NCI-H1930 (cell line): ENCODE data around the gene CYTH3.

Experiments
- DNase-seq, 2 experiments: peaks; one replicate each; lab custom pipeline; 2025; lab: John Stamatoyannopoulos, UW

The CYTH3 gene

DNA sequence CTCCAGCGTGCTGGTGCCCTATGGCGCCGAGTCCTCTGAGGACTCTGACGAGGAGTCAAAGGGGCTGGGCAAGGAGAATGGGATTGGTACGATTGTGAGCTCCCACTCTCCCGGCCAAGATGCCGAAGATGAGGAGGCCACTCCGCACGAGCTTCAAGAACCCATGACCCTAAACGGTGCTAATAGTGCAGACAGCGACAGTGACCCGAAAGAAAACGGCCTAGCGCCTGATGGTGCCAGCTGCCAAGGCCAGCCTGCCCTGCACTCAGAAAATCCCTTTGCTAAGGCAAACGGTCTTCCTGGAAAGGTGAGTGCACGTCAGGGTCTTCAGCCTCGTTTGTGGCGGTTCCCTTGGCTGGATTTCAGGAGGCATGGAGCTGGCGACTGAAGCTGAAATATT, 122.4 kb downstream of the CYTH3 start:
- DNase-seq: no peak

DNA sequence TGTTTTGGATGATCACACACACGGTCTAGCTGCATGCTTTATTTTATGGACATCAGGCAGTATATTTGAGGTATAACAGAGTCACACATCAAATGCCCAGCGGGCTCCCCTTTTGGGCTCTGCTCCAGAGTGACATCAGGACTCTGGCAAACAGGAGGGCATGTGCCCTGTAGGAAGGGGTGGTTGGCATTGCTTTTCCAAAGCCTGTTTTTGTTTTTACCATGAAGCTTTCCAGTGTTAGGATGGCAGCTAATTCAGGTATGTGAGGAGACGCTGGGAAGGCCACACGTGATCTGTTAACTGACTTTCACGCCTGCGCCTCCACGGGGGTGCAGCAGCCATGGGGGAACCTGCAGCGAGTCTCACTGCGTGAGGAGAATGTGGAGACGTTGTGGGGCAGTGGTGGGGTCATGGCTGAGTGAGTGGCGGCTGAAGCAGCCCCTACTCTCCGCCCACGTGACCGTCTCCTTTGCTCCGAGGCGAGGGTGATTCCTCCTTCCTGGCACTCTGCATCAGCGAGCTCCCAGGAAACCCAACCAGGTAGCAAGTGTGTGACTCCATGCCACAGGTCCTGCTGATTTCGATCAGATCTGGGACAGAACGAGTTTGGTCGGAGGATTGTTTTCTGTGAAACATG, 123.6 kb downstream of the CYTH3 start:
- no peak for DNase-seq

DNA sequence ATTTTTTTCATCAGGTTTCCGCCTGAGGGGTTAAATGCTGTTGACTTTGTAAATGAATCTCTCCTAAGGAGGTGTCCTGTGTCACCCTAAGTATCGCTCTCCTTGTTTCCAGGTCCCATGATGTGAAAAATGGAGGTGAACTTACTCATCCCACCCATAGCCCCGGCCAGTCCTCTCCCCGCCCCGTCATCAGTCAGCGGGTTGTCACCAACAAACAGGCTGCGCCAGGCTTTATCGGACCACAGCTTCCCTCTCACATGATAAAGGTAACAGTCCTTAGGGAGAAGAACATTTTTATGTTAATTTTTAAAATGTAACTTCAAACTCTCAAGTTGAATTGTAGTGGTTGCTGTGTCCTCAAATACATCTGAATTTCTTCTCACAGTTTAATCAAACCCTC, 124.8 kb downstream of the CYTH3 start:
- no peak for DNase-seq

DNA sequence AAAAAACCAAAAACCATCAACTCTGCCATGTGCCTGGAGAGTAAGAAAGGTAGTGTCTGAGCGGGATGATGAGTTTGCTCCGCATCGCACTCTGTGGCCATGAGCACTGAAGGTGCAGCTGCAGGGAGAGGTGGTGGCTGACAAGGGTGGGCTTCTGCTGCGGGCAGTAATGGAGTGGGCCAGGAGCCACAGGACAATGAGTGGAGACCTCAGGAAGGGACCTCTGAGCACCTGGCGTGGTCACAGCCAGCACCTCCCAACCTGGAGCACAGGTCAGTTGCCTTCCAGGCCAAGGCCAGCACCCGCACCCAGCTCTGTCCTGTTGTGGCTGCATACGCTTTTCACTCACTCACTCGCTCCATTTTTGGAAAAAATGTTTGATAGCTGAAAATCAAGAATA, 125.8 kb downstream of the CYTH3 start:
- DNase-seq: no peak

DNA sequence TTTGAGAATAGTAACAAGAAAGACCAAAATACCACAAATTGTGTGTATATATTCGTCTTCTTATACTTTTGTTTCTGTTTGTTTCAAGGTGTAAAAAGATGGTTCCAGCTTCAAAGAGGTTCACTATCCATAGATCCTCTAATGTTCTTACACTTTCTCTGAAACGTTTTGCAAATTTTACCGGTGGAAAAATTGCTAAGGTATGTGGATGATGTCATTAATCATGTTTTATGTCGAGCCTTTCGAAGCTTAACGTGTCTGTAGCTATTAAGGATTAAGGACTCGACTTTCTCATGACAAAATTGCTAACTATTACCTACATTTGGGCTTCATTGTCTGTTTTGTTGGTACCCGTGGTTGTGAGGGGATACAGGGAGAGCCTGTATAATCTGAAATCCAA, 128.4 kb downstream of the CYTH3 start:
- no peak for DNase-seq

DNA sequence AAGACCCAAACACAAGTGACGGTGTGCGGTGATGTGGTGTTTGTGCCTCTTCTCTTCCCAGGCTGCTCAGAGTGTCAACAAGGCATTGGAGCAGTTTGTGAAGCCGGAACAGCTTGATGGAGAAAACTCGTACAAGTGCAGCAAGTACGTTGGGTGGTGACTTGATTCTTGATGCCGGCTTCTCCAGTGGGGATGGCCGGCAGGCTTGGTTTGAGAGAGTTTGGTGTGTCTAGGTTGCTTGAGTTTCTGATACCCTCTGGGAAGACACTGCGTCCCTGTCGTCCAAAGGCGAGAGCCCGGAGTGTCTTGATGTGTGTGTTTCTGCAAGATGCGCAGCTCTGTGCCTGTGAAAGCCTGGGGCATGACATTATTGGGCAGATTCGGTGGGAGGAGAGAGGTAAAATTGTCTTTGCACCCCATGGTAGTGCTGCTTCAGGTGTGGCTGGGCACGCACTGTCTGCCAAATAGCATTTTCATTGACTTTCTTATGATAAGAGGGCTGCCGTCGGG, 129.5 kb downstream of the CYTH3 start:
- DNase-seq: no peak

DNA sequence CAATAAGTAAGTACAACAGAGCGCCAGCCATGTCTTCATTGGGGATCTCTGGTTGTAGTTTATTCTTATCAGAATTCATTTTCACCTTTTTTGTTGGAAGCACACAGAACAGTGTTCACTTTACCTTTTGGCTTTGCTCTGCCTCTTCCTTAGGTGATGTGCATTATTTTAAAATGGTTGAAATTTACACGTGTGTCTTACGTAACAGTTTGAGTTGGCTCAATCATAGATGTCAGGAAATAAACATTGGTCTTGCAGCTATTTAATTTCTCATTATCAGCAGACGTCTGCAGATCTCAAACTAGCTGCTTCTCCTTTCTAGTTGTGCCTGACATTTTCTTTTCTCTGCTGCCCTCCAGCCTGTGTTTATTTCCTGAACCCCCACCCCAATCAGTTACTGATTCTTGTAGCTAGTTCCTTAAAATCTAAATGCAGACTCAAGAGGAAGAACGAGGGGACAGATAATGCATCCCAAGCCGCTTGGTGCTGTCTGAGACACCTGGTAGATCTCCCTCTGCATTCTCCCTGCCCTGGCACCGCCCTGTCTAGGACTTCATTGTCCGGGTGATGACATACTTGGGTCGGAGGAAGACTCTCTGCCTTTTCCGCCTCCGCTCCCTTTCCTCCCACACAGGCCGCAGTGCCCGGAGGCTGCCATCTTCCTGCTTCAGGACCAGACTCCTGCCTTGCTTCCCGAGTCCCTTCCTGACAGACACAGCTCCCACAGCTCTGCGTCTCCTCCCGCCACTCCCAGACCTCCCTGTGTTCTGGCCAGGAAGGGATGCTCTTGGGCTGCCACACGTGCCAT, 133.0 kb downstream of the CYTH3 start:
- DNase-seq: no peak

DNA sequence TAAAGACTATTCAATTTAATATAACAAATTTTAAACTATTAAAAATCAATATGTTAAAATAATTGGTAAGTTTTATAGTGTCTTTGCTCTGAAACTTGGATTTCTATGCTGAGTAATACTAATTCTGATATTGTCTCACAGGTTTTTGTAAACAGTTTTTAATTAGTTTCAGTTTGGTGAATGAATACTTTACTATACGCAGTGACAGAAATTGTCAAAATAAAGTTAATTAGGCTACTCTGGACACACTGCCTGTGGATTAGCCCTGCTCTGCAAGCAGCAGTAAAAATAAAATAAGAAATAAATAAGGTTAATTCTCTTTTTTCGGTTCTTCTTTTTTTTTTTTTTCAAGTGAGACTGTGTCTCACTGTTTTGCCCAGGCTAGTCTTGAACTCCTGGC, 135.9 kb downstream of the CYTH3 start:
- DNase-seq: no peak

DNA sequence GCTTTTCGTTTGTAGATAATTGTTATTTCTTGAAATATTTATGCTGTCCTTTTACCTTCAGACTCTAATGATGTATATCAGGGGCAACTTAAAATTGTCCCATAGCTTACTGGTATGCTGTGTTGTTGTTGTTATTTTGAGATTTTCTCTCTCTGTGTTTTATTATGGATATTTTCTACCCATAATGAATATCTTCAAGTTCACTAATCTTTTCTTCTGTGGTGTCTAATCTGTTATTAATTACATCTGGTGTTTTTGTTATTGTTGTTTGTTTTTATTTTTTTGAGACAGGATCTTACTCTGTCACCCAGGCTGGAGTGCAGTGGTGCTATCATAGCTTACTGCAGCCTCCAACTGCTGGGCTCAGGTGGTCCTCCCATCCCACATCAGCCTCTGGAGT, 139.2 kb downstream of the CYTH3 start:
- DNase-seq: no peak

DNA sequence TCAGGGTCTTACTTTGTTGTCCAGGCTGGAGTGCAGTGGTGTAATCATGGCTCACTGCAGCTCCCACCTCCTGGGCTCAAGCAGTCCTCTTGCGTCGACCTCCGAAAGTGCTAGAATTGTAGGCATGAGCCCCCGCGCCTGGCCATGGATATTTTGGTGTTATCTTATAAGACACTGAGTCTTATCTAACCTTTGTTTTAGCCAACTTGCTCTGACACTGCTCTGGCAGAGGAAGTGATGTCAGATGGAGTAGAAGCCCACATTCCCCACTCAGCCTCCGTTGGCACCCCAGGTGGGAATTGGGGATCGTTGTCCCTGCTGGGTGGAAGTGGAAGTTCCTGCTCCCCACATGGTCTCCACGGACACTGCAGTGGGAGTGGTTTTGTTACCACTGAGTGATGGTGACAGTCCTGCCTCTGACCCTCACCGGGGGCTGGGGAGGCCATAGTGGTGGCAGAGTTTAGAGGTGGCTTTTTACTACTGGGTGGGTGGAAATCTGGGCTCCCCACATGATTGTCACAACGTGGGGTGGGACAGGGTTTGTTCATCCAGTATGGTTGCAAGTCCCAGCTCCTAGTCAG, 142.3 kb downstream of the CYTH3 start:
- DNase-seq: no peak

DNA sequence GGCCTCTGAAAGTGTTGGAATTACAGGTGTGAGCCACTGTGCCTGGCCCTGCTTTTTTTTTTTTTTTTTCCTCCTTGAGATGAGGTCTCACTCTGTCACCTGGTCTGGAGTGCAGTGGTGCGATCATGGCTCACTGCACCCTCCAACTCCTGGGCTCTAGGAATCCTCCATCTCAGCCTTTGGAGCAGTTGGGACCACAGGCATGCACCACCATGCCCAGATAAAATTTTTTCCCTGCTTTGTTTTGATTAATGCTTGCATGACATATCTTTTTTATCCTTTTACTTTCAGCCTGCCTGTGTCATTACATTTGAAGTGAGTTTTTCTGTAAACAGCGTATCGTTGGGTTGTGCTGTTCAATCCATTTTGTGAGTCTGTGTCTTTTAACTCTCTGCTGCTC, 144.2 kb downstream of the CYTH3 start:
- no peak for DNase-seq

DNA sequence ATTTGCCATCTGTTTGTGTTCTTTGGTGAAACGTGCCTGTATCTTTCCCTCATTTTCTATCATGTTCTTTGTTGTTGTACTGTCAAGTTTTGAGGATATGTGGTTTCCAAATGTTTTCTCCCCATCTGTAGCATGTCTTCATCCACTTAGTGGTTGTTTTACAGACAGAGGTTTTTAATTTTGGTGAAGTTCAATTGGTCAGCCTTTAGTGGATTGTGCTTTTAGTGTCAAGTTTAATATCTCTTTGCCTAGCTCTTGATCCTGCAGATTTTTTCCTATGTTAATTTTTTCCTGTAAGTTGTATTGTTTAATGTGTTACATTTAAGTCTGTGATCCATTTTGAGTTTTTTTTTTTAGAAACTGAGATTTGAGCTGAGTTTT, 145.3 kb downstream of the CYTH3 start:
- DNase-seq: no peak

DNA sequence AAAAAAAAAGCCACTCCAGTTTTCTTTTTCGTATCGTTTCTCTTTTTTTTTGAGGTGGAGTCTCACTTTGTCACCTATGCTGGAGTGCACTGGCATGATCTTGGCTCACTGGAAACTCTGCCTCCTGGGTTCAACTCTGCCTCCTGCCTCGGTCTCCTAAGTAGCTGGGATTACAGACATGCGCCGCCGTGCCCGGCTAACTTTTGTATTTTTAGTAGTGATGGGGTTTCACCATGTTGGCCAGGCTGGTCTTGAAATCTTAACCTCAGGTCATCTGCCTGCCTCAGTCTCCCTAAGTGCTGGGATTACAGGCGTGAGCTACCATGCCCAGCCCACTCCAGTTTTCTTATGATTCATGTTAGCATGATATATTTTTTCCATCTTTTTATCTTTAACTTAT, 148.6 kb downstream of the CYTH3 start:
- no peak for DNase-seq

DNA sequence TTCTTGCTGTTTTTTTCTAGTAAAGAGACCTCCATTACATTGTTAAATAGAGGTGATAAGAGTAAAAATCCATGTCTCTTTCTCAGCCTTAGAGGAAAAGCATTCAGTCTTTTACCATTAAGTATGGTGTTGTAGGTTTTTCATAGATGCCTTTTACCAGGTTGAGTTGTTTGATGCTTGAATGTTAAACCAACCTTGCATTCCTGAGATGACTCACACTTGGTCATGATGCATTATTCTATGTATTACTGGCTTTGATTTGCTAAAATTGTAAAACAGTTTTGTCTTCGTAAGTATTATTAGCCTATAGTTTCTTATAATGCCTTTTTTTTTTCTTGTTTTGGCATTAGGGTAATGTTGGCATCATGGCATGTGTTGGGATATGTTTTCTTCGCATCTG, 151.3 kb downstream of the CYTH3 start:
- no peak for DNase-seq

DNA sequence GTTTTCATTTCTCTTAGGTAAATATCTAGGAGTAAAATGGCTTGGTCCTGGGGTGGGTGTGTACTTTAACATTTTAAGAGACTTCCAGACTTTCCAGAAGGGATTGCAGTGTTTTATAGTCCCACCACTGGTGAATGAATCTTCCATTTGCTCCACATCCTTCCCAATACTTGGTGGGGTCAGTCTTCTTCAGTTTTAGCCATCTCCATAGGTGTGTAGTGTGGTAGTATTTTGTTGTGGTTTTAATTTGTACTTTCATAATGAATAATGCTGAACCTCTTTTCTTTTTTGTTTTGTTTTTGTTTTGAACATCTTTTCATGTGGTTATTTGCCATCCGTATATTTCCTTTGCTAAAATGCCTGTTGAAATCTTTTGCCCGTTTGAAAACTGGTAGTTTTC, 154.9 kb downstream of the CYTH3 start:
- DNase-seq: no peak

DNA sequence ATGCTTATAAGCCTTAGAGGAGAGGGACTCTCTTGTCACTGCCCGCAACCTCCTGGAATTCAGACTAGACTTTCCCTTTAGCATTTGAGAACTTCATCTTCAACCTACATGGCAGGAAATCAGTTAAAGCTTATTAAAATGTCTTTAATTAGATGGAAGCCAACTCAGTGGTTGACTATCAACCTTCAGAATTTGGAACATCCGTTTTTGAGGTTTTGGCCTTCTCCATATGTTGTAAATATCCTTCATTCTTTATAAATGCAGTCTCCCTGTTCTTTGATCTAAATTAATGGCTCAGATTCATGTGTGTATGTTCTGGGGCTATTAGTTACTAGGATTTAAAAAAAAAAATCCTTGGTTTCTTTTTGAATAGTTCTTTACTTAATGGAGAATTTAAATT, 156.2 kb downstream of the CYTH3 start:
- no peak for DNase-seq
